Measurements from ENCODE around the gene ACHE. TPM values are rescaled to one million over a fixed set of nuclear protein-coding genes. Genes with fewer than 3 reads are reported as not detected.

Gene ACHE
- polyA plus RNA-seq, 2 of the 4 experiments (the other 2 are of a cell fraction) = 0.17 to 0.62 TPM

- POLR2A ChIA-PET = interaction anchor here (0.6 to 5.1 kb wide), 2 partner anchors 11 to 367 kb away, joined by 14 to 106 read pairs; partner anchors contain the start of gene SRRT
- Histone ChIP-seq H3K27ac (no peak overlapping the region), H3K4me2 (peak overlapping the region; percentile 99; the same call in 1 of the 3 replicates), H3K4me1 (peaks cover 30% of the 10 kb centered on the region), H3K9me3 (no peaks in the 10 kb centered on the region), H3K4me3 (no peak overlapping the region)
- WGBS (ENCODE audit: missing lambda C conversion rate) = 95% methylated on average over 25 of the region's 25 CpGs
- no peak for TF ChIP-seq EHMT2 (IDR thresholded peaks at IDR 0.05; ENCODE audit: low read depth)
- no peak for TF ChIP-seq HEYL (CRISPR knock-in tag; IDR thresholded peaks at IDR 0.05)
- TF ChIP-seq MAFK (IDR thresholded peaks at IDR 0.05; ENCODE audit: partially characterized antibody) = no peak
- TF ChIP-seq POLR2A (IDR thresholded peaks at IDR 0.05; ENCODE audit: low read length) = peak; percentile 45
- TF ChIP-seq PBX3 (IDR thresholded peaks at IDR 0.05) = peak; percentile 13
- no peak for DNase-seq (ENCODE audit: low read depth in 1 of 2, low spot score in 1 of 2)
- no peak for ATAC-seq
- no peak for FAIRE-seq
- CTCF ChIA-PET = interaction anchor here (0.6 to 4.1 kb wide), 7 partner anchors 8 to 306 kb away, joined by 3 to 16 read pairs (median 4); partner anchors contain the start of genes ACHE, EPO and SLC12A9
Observed at GRCh38 chr7:100886936-100887515, 8.7 kb downstream of the ACHE start.

- WGBS (ENCODE audit: missing lambda C conversion rate) = 94% methylated on average over 18 of the region's 27 CpGs
- H3K9me3 ChIP-seq = no peaks in the 10 kb centered on the region
- no peak for ATAC-seq
- ChIA-PET CTCF (interaction anchor here (0.6 to 4.1 kb wide), 8 partner anchors 9 to 307 kb away, joined by 3 to 16 read pairs (median 3); partner anchors contain the start of genes ACHE, EPO, SLC12A9 and SRRT), POLR2A (interaction anchor here (5.1 kb wide), 1 partner anchor 11 kb away, joined by 106 read pairs; the partner anchor contains the start of gene SRRT)
- FAIRE-seq = no peak
- H3K4me1 ChIP-seq = peaks cover 25% of the 10 kb centered on the region
- no peak overlapping the region for H3K27ac ChIP-seq
- TF ChIP-seq CHD4 (IDR thresholded peaks at IDR 0.05; ENCODE audit: borderline replicate concordance) (no peak), CHD2 (IDR thresholded peaks at IDR 0.05; ENCODE audit: low read length, partially characterized antibody) (no peak), KDM5A (IDR thresholded peaks at IDR 0.05) (no peak), ZSCAN20 (CRISPR knock-in tag; IDR thresholded peaks at IDR 0.05) (no peak), POLR2A (IDR thresholded peaks at IDR 0.05; ENCODE audit: low read length) (no peak), PBX3 (IDR thresholded peaks at IDR 0.05) (no peak), RAD21 (conservative IDR thresholded peaks at IDR 0.05 in 1 of 2, IDR thresholded peaks at IDR 0.05 in 1 of 2) (no peak)
- DNase-seq (ENCODE audit: low read depth in 1 of 2, low spot score in 1 of 2) = no peak
- H3K4me2 ChIP-seq = no peak overlapping the region
- no peak overlapping the region for H3K4me3 ChIP-seq
Observed at GRCh38 chr7:100886142-100886935, 9.3 kb downstream of the ACHE start.

DNA sequence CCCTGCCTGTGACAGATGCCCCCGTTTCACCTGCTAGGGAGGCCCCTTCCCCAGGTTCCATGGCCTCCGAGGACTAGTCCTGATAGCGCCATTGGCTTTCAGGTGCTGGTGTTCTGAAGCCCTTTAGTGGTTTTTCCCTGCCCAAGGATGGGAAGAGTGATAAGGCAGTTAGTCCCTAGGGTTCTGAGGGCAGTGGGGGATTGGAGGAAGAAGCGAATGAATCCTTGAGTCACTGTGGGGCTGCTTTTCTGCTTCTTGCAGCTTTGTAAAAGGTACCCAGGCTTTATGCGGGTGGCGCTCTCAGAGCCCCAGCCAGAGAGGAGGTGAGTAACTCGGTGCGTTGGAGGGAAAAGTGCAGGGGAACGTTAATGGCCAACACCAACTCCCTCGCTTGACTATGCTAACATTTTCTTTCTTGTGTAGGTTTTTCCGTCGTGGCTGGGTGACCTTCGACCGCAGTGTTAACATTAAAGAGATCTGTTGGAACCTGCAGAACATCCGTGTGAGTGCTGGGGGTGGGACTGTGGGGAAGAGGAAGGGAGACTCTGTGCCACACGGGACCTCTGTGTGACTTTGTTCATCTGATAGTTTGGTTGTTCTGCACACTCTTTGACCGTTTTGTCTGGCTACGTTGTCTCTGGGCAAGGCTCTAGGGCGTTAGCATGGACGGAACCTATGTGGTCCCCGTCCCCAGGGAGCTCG is 10.1 kb downstream of the ACHE start:
- Histone ChIP-seq H3K27ac (no peak overlapping the region), H3K9me3 (no peaks in the 10 kb centered on the region), H3K4me2 (no peak overlapping the region), H3K4me3 (no peak overlapping the region), H3K4me1 (peaks cover 17% of the 10 kb centered on the region)
- CTCF ChIA-PET = interaction anchor here (1.2 to 4.1 kb wide), 5 partner anchors 9 to 307 kb away, joined by 3 to 16 read pairs (median 4); partner anchors contain the start of genes ACHE, SLC12A9 and SRRT
- POLR2A ChIA-PET = interaction anchor here (0.9 to 5.1 kb wide), 2 partner anchors 10 to 11 kb away, joined by 3 to 106 read pairs; partner anchors contain the start of gene SRRT
- TF ChIP-seq CHD2 (IDR thresholded peaks at IDR 0.05; ENCODE audit: low read length, partially characterized antibody) (no peak), PBX3 (IDR thresholded peaks at IDR 0.05) (peak; percentile 22; the same call in 1 of the 2 replicates), ZSCAN20 (CRISPR knock-in tag; IDR thresholded peaks at IDR 0.05) (no peak), EHMT2 (IDR thresholded peaks at IDR 0.05; ENCODE audit: low read depth) (no peak)
- WGBS (ENCODE audit: missing lambda C conversion rate) = 91% methylated on average over 22 of the region's 22 CpGs
- ATAC-seq = no peak
- no peak for DNase-seq (ENCODE audit: low read depth in 1 of 2, low spot score in 1 of 2)
- no peak for FAIRE-seq
